Karpas-422 (cell line): ENCODE results near the gene GCK. TPM values are rescaled to one million over a fixed set of nuclear protein-coding genes. Genes with fewer than 3 reads are reported as not detected.
A peak's percentile ranks its signal among the peaks of the same experiment; 100 is the strongest.

Experiments
- DNase-seq: peaks from one replicate; pipeline ENCODE4 v3.0.0-alpha.2; 2015
- H2AFZ ChIP-seq: fragments of 200-600 bp; sonication (generic); 2 replicates; pipeline ENCODE4 v1.6.1; 2014; ENCODE audit warnings: antibody characterized with exemption, low read length, mixed read lengths
- H3K27ac ChIP-seq: fragments of 200-600 bp; sonication (generic); 2 replicates; pipeline ENCODE4 v1.5.1; 2014; ENCODE audit warnings: mild to moderate bottlenecking, low read length, moderate library complexity
- H3K27me3 ChIP-seq: fragments of 200-600 bp; sonication (generic); 2 replicates; pipeline ENCODE4 v1.6.1; 2014; ENCODE audit warnings: low read length, mixed read lengths
- H3K36me3 ChIP-seq: fragments of 200-600 bp; sonication (generic); 2 replicates; pipeline ENCODE4 v1.6.1; 2014; ENCODE audit warnings: low read length, mixed read lengths; ENCODE audit not compliant: insufficient read depth
- H3K4me1 ChIP-seq: fragments of 200-600 bp; sonication (generic); 2 replicates; pipeline ENCODE4 v1.6.1; 2014; ENCODE audit warnings: mild to moderate bottlenecking, low read length, mixed read lengths
- H3K4me2 ChIP-seq: fragments of 200-600 bp; sonication (generic); 2 replicates; pipeline ENCODE4 v1.6.1; 2014; ENCODE audit warnings: low read length, low read depth, mild to moderate bottlenecking; ENCODE audit not compliant: poor library complexity, severe bottlenecking
- H3K4me3 ChIP-seq: fragments of 200-600 bp; sonication (generic); 2 replicates; pipeline ENCODE4 v1.5.1; 2014; ENCODE audit warnings: mild to moderate bottlenecking, antibody characterized with exemption, low read length, mixed read lengths
- H3K79me2 ChIP-seq: fragments of 200-600 bp; sonication (generic); 2 replicates; pipeline ENCODE4 v1.6.1; 2014; ENCODE audit warnings: mild to moderate bottlenecking, low read length, mixed read lengths
- H3K9ac ChIP-seq: fragments of 200-600 bp; sonication (generic); 2 replicates; pipeline ENCODE4 v1.6.0; 2014; ENCODE audit warnings: low read length
- H3K9me2 ChIP-seq: fragments of 200-600 bp; sonication (generic), shearing (Covaris generic); replicated peaks from 2 replicates; pipeline ENCODE4 v1.6.0; 2014; ENCODE audit warnings: mild to moderate bottlenecking, low read length, moderate library complexity; ENCODE audit not compliant: insufficient read depth
- H3K9me3 ChIP-seq: fragments of 300-700, 200-600 bp; sonication (generic); 2 replicates; pipeline ENCODE4 v1.6.1; 2014; ENCODE audit warnings: low read length, mixed read lengths
- H4K20me1 ChIP-seq: fragments of 200-600 bp; sonication (generic); 2 replicates; pipeline ENCODE4 v1.6.1; 2014; ENCODE audit warnings: mild to moderate bottlenecking, antibody characterized with exemption, low read length, low read depth; ENCODE audit not compliant: insufficient read depth
- total RNA-seq: library from RNA; depleted of rRNA; stranded (reverse); fragments of >200 nt; shearing (Covaris generic); gene quantifications from 2 replicates; pipeline ENCODE4 v1.2.3, GENCODE V29; 2014; ENCODE audit warnings: low replicate concordance

The GCK gene
- total RNA-seq, 1 experiment from 2014 or later: not detected

DNA sequence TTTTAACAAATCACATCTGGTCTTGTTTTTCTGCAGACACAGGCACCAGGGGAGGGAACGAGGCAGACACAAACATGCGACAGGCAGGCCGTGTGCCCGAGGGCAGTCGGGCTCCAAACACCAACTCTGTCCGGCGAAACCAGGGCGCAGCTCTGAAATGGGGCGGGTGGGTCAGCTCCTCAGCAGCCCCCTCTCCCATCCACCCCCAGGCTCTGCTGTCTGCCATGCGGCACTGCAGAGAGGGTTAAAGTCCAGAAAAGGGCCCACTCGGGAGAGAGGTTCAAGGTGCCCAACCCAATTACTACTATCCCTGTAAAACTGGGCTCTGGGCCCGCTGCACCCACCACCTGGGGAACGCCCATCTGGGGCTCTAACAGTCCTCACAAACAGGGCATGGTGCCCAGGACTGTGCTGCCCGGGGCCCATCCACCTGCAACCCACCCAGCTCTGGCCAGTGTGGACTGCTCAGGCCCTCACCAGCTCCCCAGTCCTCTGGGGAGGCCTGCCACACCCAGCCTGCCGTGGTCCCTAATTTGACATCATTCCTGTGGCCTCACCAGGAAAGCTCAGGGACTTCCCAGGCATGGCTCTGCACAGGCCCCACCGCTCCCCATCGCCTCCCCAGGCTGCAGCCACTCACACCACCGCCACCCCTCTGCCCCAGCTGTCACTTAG, 30.3 kb upstream of the GCK start:
- H3K27me3 ChIP-seq: no peaks in the 10 kb centered on the region
- peaks cover 3% of the 10 kb centered on the region; the same call in 1 of the 2 replicates for H3K36me3 ChIP-seq
- H3K4me2 ChIP-seq: no peak overlapping the region
- DNase-seq: no peak
- no peak overlapping the region for H3K4me3 ChIP-seq
- H3K9ac ChIP-seq: no peak overlapping the region
- no peak overlapping the region for H3K27ac ChIP-seq
- H3K9me2 ChIP-seq: no peaks in the 10 kb centered on the region
- H3K4me1 ChIP-seq: peaks cover 8% of the 10 kb centered on the region
- H2AFZ ChIP-seq: no peak overlapping the region
- no peaks in the 10 kb centered on the region for H3K79me2 ChIP-seq
- H3K9me3 ChIP-seq: no peaks in the 10 kb centered on the region
- no peaks in the 10 kb centered on the region for H4K20me1 ChIP-seq

DNA sequence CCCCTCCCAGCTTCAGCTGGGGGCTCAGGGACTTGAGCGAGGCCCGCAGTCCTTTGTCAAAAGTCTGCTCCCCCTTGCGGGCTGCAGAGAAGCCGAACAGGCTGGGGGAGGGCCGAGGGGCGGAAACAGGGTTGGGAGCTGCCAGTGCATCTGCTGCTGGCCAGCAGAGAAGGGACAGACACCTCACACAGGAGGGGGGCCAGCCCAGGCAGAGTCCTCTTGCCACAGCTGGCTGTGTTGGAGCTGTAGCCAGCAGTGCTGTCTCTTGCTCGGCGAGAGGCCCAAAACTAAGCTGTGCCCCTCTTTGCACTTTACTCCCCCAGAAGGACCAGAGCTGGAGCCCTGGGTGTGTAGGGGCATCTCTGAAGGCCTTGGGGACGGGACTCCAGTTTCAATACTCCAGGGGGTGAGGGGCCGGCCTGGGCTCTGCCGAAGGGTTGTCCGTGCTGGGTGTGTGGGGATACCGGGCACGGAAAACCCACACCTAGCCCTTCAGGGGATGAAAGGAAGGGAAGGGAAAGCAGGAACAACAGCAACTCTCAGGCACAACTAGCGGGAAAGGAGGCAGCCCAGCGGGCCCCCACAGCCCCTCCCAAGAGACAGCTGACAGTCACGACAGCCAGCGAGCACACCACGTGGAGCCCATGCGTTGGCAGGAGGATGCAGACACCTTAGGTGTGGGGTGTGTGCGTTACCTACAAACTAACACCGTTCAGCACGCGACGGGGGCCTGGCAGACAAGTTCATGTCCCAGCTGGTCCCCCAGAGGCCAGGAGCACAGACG, 29.4 kb upstream of the GCK start:
- no peaks in the 10 kb centered on the region for H3K9me3 ChIP-seq
- H3K79me2 ChIP-seq: no peaks in the 10 kb centered on the region
- H3K27me3 ChIP-seq: no peaks in the 10 kb centered on the region
- DNase-seq: peak; percentile 56
- peaks cover 17% of the 10 kb centered on the region for H3K4me1 ChIP-seq
- no peaks in the 10 kb centered on the region for H4K20me1 ChIP-seq
- H3K4me3 ChIP-seq: no peak overlapping the region
- H3K9ac ChIP-seq: no peak overlapping the region
- H3K27ac ChIP-seq: no peak overlapping the region
- no peaks in the 10 kb centered on the region for H3K9me2 ChIP-seq
- H3K36me3 ChIP-seq: peaks cover 3% of the 10 kb centered on the region; the same call in 1 of the 2 replicates
- H2AFZ ChIP-seq: no peak overlapping the region
- H3K4me2 ChIP-seq: no peak overlapping the region

DNA sequence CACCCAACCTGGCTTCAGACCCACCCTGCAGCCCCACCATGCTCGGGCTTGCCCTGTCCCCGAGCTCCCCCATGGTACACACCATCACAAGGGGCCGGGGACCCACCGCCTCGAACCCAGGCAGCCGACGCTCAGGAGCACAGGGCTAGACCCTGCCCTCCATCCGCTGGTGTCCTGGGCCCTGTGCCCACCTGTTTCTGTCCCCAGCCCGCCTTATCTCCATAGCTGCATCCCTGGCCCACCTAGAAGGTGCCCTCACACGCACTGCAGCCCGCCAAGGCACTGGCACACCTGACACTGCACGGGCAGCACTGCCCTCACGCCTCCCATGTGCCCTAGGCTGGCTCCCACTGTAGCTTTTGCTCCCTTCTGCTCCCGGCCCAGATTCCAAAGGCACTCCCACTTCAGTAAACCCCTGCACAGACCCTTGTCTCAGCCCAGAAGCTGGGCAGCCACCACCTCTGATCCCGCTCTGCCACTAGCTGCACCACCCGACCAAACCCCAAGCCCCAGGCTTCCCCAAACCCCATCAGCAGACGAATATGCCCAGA, 28.7 kb upstream of the GCK start:
- Histone ChIP-seq H3K9me2 (no peaks in the 10 kb centered on the region), H3K9ac (no peak overlapping the region), H2AFZ (no peak overlapping the region), H3K4me1 (peaks cover 23% of the 10 kb centered on the region), H3K27ac (no peak overlapping the region), H3K27me3 (no peaks in the 10 kb centered on the region), H4K20me1 (no peaks in the 10 kb centered on the region), H3K79me2 (no peaks in the 10 kb centered on the region), H3K9me3 (no peaks in the 10 kb centered on the region), H3K36me3 (peaks cover 9% of the 10 kb centered on the region; the same call in 1 of the 2 replicates), H3K4me2 (no peak overlapping the region), H3K4me3 (no peak overlapping the region)
- DNase-seq: no peak

DNA sequence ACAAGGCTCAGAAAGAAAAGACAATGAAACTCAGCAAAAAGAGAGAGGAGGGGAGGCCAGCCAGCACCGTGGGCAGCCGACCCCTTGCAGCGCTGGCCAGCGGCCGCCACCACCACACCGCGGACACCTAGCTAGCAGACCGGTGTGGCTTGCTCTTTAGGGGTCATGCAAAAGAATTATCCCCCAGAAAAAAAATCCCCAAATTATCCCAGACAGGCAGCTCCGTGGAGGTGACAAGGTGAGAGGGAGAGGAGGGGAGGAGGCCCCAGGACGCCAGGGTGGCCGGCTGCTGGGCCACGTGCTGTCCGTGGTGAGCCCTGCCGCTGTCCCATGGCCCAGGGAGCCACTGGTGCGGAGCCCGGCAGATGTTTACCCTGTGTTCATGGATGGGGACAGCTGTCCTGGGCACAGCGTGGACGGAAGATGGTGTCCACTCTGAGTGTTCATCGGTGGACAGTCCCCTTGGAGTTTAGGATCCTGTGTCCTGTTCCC, 28.0 kb upstream of the GCK start:
- no peaks in the 10 kb centered on the region for H3K9me3 ChIP-seq
- no peak for DNase-seq
- H4K20me1 ChIP-seq: no peaks in the 10 kb centered on the region
- H3K4me2 ChIP-seq: no peak overlapping the region
- H3K36me3 ChIP-seq: peaks cover 10% of the 10 kb centered on the region; the same call in 1 of the 2 replicates
- H3K27me3 ChIP-seq: no peaks in the 10 kb centered on the region
- H3K27ac ChIP-seq: no peak overlapping the region
- peaks cover 23% of the 10 kb centered on the region for H3K4me1 ChIP-seq
- no peaks in the 10 kb centered on the region for H3K79me2 ChIP-seq
- H3K9ac ChIP-seq: no peak overlapping the region
- no peaks in the 10 kb centered on the region for H3K9me2 ChIP-seq
- H3K4me3 ChIP-seq: no peak overlapping the region
- no peak overlapping the region for H2AFZ ChIP-seq

DNA sequence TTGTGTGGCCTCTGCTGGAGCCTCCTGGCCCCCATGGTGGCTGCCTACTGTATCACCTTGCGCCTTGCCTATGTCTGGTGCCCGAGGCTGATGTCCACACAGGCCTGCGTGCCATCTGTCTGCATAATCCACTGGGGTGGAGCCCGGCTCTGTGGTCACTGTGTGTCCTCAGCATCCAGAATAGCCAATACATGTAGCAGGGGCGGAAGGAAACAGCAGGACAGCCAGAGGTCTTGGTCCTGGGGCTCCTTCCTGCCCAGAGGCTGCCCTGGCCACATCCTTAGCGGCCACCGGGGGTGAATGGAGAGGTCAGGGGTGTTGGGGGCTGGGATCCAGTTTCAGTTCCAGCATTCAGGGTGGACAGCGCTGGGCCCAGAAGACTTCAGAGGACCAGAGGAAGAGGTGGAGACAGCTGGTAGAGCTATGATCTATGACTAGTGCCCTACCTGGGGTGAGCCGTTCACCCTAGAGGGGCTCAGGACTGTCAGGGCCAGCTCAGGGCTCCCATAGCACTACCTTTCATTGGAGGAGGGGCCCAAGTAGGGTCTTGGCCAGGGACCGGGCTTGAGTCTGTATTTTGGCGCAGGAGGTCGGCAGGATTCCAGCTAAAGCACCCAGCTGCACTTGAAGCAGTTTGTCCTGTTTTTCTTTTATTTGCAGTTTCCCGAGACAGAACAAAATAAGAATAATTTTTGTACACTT, 27.4 kb upstream of the GCK start:
- no peak overlapping the region for H2AFZ ChIP-seq
- H3K79me2 ChIP-seq: no peaks in the 10 kb centered on the region

DNA sequence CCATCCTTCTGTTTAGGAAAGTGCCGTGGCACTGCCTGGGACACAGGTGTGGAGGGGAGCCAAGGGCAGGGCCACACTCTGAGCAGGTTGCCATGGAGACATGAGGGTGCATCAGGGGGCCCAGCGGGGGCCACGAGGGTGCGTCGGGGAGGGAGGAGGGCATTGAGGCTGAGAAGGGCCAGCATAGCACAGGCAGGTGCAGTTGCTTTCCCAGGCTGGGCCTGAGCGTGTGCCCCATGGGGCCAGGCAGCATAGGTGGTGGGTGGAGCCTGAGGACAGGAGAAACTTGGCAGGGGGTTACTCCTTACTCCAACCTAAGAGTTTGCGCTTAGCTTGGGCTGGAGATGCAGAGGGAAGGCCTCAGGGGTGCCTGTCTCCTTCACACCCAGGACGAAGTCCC, 26.8 kb upstream of the GCK start:
- no peak overlapping the region for H2AFZ ChIP-seq
- DNase-seq: no peak
- H3K9me3 ChIP-seq: no peaks in the 10 kb centered on the region
- H3K4me2 ChIP-seq: no peak overlapping the region
- H3K27ac ChIP-seq: no peak overlapping the region
- no peaks in the 10 kb centered on the region for H3K27me3 ChIP-seq
- H3K9ac ChIP-seq: no peak overlapping the region
- no peaks in the 10 kb centered on the region for H3K79me2 ChIP-seq
- peaks cover 16% of the 10 kb centered on the region for H3K4me1 ChIP-seq
- peaks cover 10% of the 10 kb centered on the region; the same call in 1 of the 2 replicates for H3K36me3 ChIP-seq
- H3K9me2 ChIP-seq: no peaks in the 10 kb centered on the region
- no peak overlapping the region for H3K4me3 ChIP-seq
- no peaks in the 10 kb centered on the region for H4K20me1 ChIP-seq

More for the DNA sequence above, 27.4 kb upstream of the GCK start:
- Histone ChIP-seq H3K4me2 (no peak overlapping the region), H3K9me3 (no peaks in the 10 kb centered on the region), H3K4me3 (no peak overlapping the region), H3K9me2 (no peaks in the 10 kb centered on the region), H3K4me1 (peaks cover 20% of the 10 kb centered on the region), H4K20me1 (no peaks in the 10 kb centered on the region), H3K27ac (no peak overlapping the region), H3K9ac (no peak overlapping the region), H3K36me3 (peaks cover 10% of the 10 kb centered on the region; the same call in 1 of the 2 replicates), H3K27me3 (no peaks in the 10 kb centered on the region)
- no peak for DNase-seq

DNA sequence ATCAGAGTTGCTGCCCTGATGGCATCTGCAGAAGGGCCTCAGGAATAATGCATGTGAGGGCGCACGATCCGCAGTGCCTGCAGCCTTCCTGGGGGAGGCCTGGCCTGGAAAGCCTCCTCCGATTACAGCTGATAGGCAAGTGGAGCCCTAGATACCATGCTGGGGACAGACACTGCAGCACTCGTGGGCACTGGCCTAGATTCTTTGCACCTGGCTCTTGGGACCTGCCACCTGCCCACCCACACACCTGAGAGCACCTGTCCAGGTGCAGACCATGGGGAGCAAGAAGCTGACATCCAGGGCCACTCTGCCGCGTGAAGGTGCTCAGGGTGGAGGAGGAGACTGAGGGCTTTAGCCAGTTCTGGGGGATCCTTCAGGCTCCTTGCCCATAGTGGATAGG, 26.3 kb upstream of the GCK start:
- H3K36me3 ChIP-seq: peaks cover 10% of the 10 kb centered on the region; the same call in 1 of the 2 replicates
- H3K9ac ChIP-seq: no peak overlapping the region
- no peak for DNase-seq
- H3K9me2 ChIP-seq: no peaks in the 10 kb centered on the region
- H3K79me2 ChIP-seq: no peaks in the 10 kb centered on the region
- no peak overlapping the region for H3K4me3 ChIP-seq
- H3K27ac ChIP-seq: no peak overlapping the region
- no peaks in the 10 kb centered on the region for H3K9me3 ChIP-seq
- H3K4me1 ChIP-seq: peaks cover 16% of the 10 kb centered on the region
- H3K27me3 ChIP-seq: no peaks in the 10 kb centered on the region
- no peak overlapping the region for H3K4me2 ChIP-seq
- no peaks in the 10 kb centered on the region for H4K20me1 ChIP-seq
- H2AFZ ChIP-seq: no peak overlapping the region
